HG03575 (cell line): ENCODE data around the gene FOXD4L1.
"Not testable (repeated sequence)": the region's sequence is repeated elsewhere in the genome, so short reads cannot be mapped to it uniquely, and the experiment has no call there.

Experiments used
- ATAC-seq: cut with Tn5 transposase; IDR thresholded peaks from one replicate; pipeline ENCODE4 v1.9.1; 2021; ENCODE audit not compliant: unreplicated experiment, insufficient number of reproducible peaks, low FRiP score; ENCODE audit errors: extremely low read depth

FOXD4L1 gene

GRCh38 chr2:113520837-113521236 lies 22.4 kb downstream of the FOXD4L1 start:
- not testable (repeated sequence) for ATAC-seq

- ATAC-seq, result not testable (repeated sequence)
Measured at GRCh38 chr2:113521492-113521891, 23.0 kb downstream of the FOXD4L1 start.

- ATAC-seq, result not testable (repeated sequence)
Measured at GRCh38 chr2:113524986-113525385, 26.5 kb downstream of the FOXD4L1 start.

- ATAC-seq, result peak; percentile 65
Measured at GRCh38 chr2:113527350-113528045, 29.0 kb downstream of the FOXD4L1 start.

- not testable (repeated sequence) for ATAC-seq
Measured at GRCh38 chr2:113528126-113528525, 29.7 kb downstream of the FOXD4L1 start.

GRCh38 chr2:113528904-113529303 lies 30.4 kb downstream of the FOXD4L1 start:
- not testable (repeated sequence) for ATAC-seq

GRCh38 chr2:113532991-113533390 lies 34.5 kb downstream of the FOXD4L1 start:
- not testable (repeated sequence) for ATAC-seq

GRCh38 chr2:113536573-113536972 lies 38.1 kb downstream of the FOXD4L1 start:
- ATAC-seq, result not testable (repeated sequence)

- ATAC-seq, result not testable (repeated sequence)
Measured at GRCh38 chr2:113540834-113541203, 42.4 kb downstream of the FOXD4L1 start.

GRCh38 chr2:113541204-113541975 lies 42.9 kb downstream of the FOXD4L1 start:
- ATAC-seq, result not testable (repeated sequence)

GRCh38 chr2:113541976-113542485 lies 43.6 kb downstream of the FOXD4L1 start:
- not testable (repeated sequence) for ATAC-seq

GRCh38 chr2:113542529-113542928 lies 44.1 kb downstream of the FOXD4L1 start:
- ATAC-seq, result not testable (repeated sequence)
